Activated CD4-positive, alpha-beta T cell treated with anti-CD3 and anti-CD28 coated beads, Interleukin-2, amount 10 ng/mL, durations not matched to agents 24 days and 14 days (primary cell): ENCODE data around the gene HCAR2. TPM values are rescaled to one million over a fixed set of nuclear protein-coding genes. Genes with fewer than 3 reads are reported as not detected.
"Not testable (repeated sequence)": the region's sequence is repeated elsewhere in the genome, so short reads cannot be mapped to it uniquely, and the experiment has no call there.

Source experiments
- DNase-seq: peaks from one replicate; pipeline ENCODE4 v3.0.0; 2022
- H3K27ac Mint-ChIP-seq: one replicate; pipeline ENCODE4 v1.8.0; 2022; ENCODE audit warnings: mild to moderate bottlenecking, mixed read lengths
- H3K27me3 Mint-ChIP-seq: one replicate; pipeline ENCODE4 v1.8.0; 2022; ENCODE audit warnings: mixed read lengths
- H3K36me3 Mint-ChIP-seq: one replicate; pipeline ENCODE4 v1.8.0; 2022; ENCODE audit warnings: low read depth, mild to moderate bottlenecking, mixed read lengths
- H3K4me1 Mint-ChIP-seq: one replicate; pipeline ENCODE4 v1.8.0; 2021; ENCODE audit warnings: mixed read lengths
- H3K4me3 Mint-ChIP-seq: one replicate; pipeline ENCODE4 v1.8.0; 2022; ENCODE audit warnings: mild to moderate bottlenecking, moderate library complexity, mixed read lengths
- H3K9me3 Mint-ChIP-seq: one replicate; pipeline ENCODE4 v1.8.0; 2021; ENCODE audit warnings: mixed read lengths
- intact Hi-C: fragments of 100-400 bp; cut with micrococcal nuclease; formaldehyde crosslinking; loops from one replicate; pipeline ENCODE4 v1.15.1; 2023
- total RNA-seq: library from RNA; stranded (reverse); gene quantifications from 2 replicates; pipeline ENCODE4 v1.2.3, GENCODE V29; 2022

Gene HCAR2
- total RNA-seq, 1 donor from 2014 or later: 0.47 TPM

DNA sequence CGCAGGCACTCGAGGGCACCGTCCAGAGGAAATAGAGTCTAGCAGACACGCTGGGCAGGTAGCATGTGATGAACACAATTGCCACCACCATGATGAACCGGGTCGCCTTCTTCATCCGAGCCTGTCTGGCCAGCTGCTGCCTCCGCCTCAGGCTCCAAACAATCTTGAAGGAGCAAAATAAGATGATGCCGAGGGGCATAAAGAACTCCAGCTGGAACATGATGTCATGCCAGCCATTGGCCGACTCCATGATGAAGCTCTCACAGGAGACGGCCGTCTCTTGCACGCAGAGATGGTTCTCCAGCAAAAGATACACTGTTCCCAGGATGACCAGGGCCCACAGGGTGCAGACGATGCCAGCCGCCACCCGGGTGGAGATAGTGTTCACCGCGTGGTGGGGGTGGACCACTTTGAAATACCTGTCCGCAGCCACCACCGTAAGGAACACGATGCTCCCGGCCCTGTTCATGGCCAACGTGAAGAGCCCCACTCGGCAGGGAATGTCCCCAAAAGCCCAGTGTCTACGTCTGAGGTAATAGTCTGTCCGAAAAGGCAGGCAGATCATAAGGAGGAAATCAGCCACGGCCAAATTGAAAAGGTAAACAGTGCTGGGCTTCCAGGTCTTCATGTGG, 26.5 kb upstream of the HCAR2 start:
- no peaks in the 10 kb centered on the region for H3K27me3 Mint-ChIP-seq

DNA sequence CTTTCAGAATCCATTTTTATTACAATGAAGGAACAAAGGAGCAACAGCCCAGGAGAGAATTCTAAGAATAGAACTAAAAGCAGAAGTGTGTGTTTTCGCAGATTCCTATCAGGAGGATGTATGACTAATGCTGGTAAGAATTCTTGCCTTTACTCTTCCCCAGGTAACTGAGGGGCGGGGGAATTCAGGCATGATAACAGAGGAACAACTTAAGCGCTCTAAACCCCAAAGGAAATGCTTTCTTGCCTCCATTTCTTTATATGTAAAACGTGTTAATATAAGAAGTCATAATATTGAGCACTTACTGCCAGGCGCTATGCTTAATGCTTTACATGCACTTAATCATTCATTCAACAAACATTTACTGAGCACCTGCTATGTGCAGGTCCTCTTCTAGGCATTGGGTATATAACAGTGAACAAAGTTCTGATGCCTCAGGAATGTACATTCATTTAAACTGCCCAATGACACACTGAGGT, 23.0 kb upstream of the HCAR2 start:
- H3K4me1 Mint-ChIP-seq: peaks cover 59% of the 10 kb centered on the region
- no peaks in the 10 kb centered on the region for H3K9me3 Mint-ChIP-seq
- intact Hi-C loops: loop anchor here (10.0 kb wide), 1 partner anchor 641 kb away; no protein-coding TSS in a partner anchor
- peak; percentile 78 for DNase-seq
- no peaks in the 10 kb centered on the region for H3K27me3 Mint-ChIP-seq
- H3K27ac Mint-ChIP-seq: peak overlapping the region; percentile 92
- H3K4me3 Mint-ChIP-seq: peak overlapping the region; percentile 68
- H3K36me3 Mint-ChIP-seq: peaks cover 17% of the 10 kb centered on the region

More for the DNA sequence above, 26.5 kb upstream of the HCAR2 start:
- Mint-ChIP-seq H3K27ac (peak overlapping the region; percentile 91), H3K36me3 (peaks cover 14% of the 10 kb centered on the region), H3K9me3 (peaks cover 8% of the 10 kb centered on the region), H3K4me3 (peak overlapping the region; percentile 78), H3K4me1 (peaks cover 76% of the 10 kb centered on the region)
- intact Hi-C loops: loop anchor here (5.0 to 10.0 kb wide), 2 partner anchors 277 to 645 kb away; no protein-coding TSS in a partner anchor
- no peak for DNase-seq

DNA sequence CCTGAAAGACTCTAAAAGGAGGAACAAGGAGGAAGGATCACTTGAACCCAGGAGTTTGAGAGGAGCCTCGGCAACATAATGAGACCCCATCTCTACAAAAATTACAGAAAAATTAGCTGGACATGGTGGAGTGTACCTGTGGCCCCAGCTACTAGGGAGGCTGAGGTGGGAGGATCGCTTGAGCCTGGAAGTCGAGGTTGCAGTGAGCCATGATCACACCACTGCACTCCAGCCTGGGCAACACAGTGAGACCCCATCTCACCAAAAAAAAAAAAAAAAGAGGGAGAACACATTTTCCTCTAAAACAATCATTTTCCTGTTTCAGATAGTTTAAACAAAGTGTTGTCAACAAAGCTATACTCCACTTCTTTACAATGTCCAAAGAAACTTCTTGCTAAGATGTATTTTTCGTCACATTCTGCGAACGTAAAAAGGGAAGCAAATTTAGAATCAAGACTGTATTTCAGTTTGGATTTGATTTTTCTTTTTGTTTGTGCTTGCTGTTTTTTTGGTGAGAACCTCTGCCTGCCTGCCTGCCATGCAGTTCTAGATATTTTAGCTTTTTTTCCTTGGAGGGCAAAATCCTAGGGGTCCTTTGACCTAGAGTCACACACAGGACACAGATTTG, 22.4 kb upstream of the HCAR2 start:
- peak overlapping the region; percentile 68 for H3K4me3 Mint-ChIP-seq
- intact Hi-C loops: loop anchor here (10.0 kb wide), 1 partner anchor 641 kb away; no protein-coding TSS in a partner anchor
- no peaks in the 10 kb centered on the region for H3K27me3 Mint-ChIP-seq
- peaks cover 59% of the 10 kb centered on the region for H3K4me1 Mint-ChIP-seq
- peaks cover 19% of the 10 kb centered on the region for H3K36me3 Mint-ChIP-seq
- no peaks in the 10 kb centered on the region for H3K9me3 Mint-ChIP-seq
- H3K27ac Mint-ChIP-seq: peak overlapping the region; percentile 92
- DNase-seq: no peak

DNA sequence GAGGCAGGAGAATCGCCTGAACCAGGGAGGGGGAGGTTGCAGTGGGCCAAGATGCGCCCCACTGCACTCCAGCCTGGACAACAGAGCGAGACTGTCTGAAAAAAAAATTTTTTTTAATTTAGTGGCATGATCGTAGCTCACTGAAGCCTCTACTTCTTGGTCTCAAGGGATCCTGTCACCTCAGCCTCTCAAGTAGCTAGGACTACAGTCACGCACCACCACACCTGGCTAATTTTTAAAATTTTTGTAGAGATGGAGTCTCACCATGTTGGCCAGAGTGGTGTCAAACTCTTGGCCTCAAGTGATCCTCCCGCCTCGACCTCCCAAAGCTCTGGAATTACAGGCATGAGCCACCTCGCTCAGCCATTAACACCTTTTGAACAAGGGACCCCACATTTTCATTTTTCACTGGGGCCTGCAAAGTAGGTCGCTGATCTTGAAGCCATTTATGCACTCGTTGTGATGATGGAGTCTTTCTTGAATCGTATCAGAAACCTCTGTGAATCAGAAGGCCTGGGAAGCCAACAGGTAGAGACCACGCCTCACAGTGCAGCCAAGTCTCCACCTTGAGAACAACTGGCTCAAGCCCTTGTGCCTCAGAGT, 21.6 kb upstream of the HCAR2 start:
- no peak for DNase-seq
- peak overlapping the region; percentile 92 for H3K27ac Mint-ChIP-seq
- intact Hi-C loops: loop anchor here (5.0 to 10.0 kb wide), 2 partner anchors 153 to 640 kb away; no protein-coding TSS in a partner anchor
- H3K36me3 Mint-ChIP-seq: peaks cover 20% of the 10 kb centered on the region
- H3K27me3 Mint-ChIP-seq: no peaks in the 10 kb centered on the region
- H3K9me3 Mint-ChIP-seq: no peaks in the 10 kb centered on the region
- H3K4me3 Mint-ChIP-seq: peak overlapping the region; percentile 68
- H3K4me1 Mint-ChIP-seq: peaks cover 56% of the 10 kb centered on the region

DNA sequence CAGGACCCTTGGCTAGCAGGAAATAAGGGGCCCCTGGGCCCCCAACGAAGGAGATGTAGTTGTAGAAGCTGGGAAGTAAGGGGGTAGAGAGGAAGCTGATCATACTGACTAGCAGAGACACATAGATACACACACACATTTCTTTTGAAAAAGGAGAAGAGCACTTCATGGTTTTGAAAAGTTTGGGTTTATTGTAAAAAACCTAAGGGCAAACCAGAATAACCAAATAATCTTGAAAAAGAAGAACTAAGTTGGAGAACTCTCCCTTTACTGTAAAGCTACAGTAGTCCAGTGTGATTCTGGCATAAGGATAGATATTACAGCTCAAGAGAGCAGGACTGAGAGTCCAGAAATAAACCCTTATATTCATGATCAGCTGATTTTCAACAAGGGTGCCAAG, 19.2 kb upstream of the HCAR2 start:
- intact Hi-C loops: loop anchor here (5.0 to 10.0 kb wide), 2 partner anchors 155 to 638 kb away; no protein-coding TSS in a partner anchor
- H3K36me3 Mint-ChIP-seq: peaks cover 13% of the 10 kb centered on the region
- H3K27ac Mint-ChIP-seq: no peak overlapping the region
- peaks cover 43% of the 10 kb centered on the region for H3K4me1 Mint-ChIP-seq
- no peak for DNase-seq
- H3K27me3 Mint-ChIP-seq: no peaks in the 10 kb centered on the region
- H3K9me3 Mint-ChIP-seq: no peaks in the 10 kb centered on the region
- no peak overlapping the region for H3K4me3 Mint-ChIP-seq

DNA sequence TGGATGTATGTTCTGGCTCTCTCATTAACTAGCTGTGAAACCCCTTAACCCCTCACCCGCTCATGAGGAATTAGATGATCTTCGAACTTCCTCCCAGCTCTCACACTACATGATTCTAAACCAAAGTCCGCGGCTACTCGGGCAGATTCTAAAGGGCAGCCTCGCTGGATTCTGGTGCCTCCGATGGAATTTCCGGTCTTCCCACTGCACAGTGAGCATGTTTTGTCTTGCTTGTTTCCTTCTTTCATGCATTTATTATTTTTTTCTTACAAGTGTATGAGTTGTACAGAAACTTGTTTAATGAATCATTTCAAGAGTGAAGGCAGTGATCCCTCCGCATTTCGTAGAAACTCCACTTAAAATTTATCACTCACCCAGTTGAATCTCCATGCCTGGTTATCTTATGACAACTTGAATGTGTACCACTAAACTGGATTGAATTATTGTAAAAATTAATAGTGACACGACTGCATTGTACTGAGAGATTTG, 17.9 kb upstream of the HCAR2 start:
- peaks cover 13% of the 10 kb centered on the region for H3K36me3 Mint-ChIP-seq
- DNase-seq: no peak
- H3K4me3 Mint-ChIP-seq: peak overlapping the region; percentile 63
- intact Hi-C loops: loop anchor here (2.0 to 10.0 kb wide), 3 partner anchors 74 to 636 kb away; no protein-coding TSS in a partner anchor
- no peaks in the 10 kb centered on the region for H3K9me3 Mint-ChIP-seq
- peaks cover 37% of the 10 kb centered on the region for H3K4me1 Mint-ChIP-seq
- no peaks in the 10 kb centered on the region for H3K27me3 Mint-ChIP-seq
- H3K27ac Mint-ChIP-seq: peak overlapping the region; percentile 96

DNA sequence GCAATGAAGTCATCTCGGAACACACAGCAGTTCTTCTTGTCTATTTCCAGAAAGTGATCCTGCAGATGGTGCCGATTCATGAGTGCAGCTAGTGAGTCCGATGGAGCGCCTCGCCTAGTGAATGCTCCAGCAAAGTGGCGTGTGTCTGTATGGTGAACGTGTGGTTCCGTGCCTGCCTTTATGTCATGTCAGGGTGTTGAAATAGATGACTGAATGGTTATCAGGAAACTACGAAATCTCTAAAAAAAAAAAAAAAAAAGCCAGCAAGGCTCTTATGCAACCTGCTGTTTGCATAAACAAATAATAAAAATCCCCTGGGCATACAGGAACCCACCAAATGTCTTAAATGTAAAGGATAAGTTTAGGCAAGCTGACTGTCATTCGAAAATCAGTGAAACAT, 13.5 kb upstream of the HCAR2 start, which contains the start of gene HCAR3:
Gene HCAR3, minus strand, starts transcription at position 154 of the 400 bp plus-strand sequence. Its CDS starts 74 bp downstream, at position 80.
- intact Hi-C loops, H3K36me3 Mint-ChIP-seq, H3K27me3 Mint-ChIP-seq, H3K9me3 Mint-ChIP-seq, H3K27ac Mint-ChIP-seq, DNase-seq, H3K4me3 Mint-ChIP-seq: not testable (repeated sequence)
- peaks cover 14% of the 10 kb centered on the region for H3K4me1 Mint-ChIP-seq

DNA sequence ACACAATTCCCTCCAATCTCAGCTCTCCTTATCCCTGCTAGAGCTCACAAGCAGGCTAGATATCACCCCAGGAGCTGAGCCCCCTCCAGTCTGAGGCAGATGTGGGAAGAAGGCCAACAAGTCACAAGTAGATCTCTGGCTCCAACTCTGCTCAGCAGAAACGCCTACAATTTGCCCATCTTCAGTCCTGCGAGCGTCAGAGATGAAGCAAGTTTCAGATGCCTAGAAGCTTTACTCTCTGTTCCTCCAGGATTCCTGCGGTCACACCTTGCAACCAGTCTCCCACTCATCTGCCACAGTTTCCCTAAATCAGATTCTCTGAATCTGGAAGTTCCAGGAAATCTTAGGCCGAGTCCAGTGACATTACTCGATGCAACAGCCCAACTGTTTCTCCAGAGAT, 12.1 kb upstream of the HCAR2 start:
- H3K27ac Mint-ChIP-seq, DNase-seq, H3K36me3 Mint-ChIP-seq, intact Hi-C loops, H3K4me3 Mint-ChIP-seq, H3K9me3 Mint-ChIP-seq, H3K27me3 Mint-ChIP-seq, H3K4me1 Mint-ChIP-seq: not testable (repeated sequence)

DNA sequence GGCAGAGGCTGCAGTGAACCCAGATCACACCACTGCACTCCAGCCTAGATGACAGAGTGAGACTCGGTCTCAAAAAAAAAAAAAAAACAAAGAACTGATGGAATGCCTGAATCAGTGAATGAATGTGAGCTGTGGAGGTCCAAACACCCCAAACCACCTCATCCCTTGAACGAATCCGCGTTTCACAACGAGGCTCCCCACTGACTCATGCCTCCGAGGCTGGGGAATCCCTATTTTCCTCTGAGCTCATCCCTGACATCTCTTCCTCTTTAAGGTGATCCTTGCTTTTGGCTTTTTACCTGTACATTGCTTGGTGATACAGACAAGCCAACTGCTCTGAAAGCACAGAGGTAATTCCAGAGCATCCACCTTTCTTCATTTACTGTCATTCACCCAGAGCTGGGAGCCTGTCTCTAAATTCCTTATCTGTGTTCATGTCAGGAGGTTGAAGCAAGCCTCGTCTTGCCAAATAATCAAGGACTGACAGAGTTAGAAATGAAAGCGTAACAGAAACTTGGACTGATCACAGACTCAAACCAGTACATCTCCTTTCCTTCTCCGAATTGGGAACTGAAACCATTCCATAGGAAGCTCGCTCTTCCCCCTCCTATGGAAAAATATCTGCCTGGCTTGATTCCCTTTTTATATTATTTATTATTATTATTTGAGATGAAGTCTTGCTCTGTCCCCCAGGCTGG, 10.5 kb upstream of the HCAR2 start:
- H3K4me3 Mint-ChIP-seq, H3K27me3 Mint-ChIP-seq, DNase-seq, H3K4me1 Mint-ChIP-seq, H3K9me3 Mint-ChIP-seq, intact Hi-C loops, H3K27ac Mint-ChIP-seq, H3K36me3 Mint-ChIP-seq: not testable (repeated sequence)

DNA sequence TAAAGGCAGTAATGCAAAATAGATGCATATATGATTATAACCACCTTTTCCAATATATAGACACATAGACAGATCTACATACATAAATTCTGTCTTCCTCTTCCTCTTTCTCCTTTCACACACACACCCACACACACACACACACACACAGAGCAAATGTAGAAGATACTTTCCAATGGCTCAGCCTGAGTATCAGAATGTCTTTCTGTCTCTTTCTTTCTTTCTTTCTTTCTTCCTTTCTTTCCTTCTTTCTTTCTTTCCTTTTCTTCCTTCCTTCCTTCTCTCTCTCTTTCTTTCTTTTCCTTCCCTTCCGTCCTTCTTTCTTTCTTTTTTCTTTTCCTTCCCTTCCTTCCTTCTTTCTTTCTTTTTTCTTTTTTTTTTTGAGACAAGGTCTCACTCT, 8.1 kb upstream of the HCAR2 start:
- H3K36me3 Mint-ChIP-seq, H3K27me3 Mint-ChIP-seq, H3K27ac Mint-ChIP-seq, H3K9me3 Mint-ChIP-seq, H3K4me1 Mint-ChIP-seq, intact Hi-C loops, DNase-seq, H3K4me3 Mint-ChIP-seq: not testable (repeated sequence)

DNA sequence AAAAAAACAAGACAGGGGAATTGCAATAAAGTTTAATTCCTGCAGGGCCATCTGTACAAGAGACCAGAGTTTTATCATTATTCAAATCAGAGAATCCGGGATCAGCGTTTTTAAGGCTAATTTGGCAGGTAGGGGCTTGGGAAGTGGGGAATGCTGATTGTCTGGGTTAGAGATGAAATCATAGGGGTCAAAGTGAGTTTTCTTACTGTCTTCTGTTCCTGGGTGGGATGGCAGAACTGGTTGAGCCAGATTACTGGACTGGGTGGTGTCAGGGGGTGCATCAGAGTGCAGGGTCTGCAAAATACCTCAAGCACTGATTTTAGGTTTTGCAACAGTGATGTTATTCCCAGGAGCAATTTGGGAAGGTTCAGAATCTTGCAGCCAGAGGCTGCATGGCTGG, 7.2 kb upstream of the HCAR2 start:
- H3K9me3 Mint-ChIP-seq, H3K36me3 Mint-ChIP-seq, H3K27ac Mint-ChIP-seq, DNase-seq, H3K4me3 Mint-ChIP-seq, H3K4me1 Mint-ChIP-seq, H3K27me3 Mint-ChIP-seq, intact Hi-C loops: not testable (repeated sequence)

DNA sequence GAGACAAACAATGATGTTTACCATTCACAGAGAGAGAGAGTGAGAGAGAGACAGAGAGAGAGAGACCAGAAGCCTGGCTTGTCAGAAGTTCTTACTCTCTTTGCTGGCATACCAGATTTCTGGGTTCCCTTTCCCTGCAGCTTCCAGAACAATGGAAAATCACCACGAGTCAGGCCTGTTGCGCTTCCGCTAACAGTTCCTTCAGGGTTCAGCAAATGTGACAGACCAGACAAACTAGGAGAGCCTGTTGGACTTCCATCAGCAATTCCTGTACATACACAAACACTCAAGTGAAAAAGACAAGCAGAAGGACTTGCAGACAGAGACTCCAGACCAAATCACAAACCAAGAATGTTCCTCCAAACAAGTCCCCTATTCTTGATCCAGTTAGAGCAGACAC, 6.1 kb upstream of the HCAR2 start:
- H3K27ac Mint-ChIP-seq, intact Hi-C loops, DNase-seq, H3K4me1 Mint-ChIP-seq, H3K36me3 Mint-ChIP-seq, H3K9me3 Mint-ChIP-seq, H3K27me3 Mint-ChIP-seq, H3K4me3 Mint-ChIP-seq: not testable (repeated sequence)

DNA sequence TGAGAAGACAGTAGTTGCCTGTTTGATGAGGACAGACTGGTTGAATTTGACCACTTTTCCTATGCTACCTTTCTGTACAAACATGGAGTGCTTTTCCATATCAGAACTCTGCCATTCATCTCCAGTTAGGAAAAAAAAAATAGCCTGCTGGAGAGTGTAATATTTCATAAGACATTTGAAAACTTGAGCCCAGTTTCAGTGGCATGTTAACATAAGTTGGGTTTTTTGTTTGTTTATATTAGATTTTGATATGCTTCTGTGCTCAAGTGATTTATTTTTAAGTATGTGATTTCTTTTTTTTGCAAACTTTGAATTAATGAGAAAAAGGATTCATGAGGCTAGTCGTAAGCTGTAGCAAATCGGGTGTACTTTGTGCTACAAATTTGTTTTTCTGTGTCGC, 684 bp upstream of the HCAR2 start:
- H3K4me1 Mint-ChIP-seq, H3K27me3 Mint-ChIP-seq, H3K27ac Mint-ChIP-seq, intact Hi-C loops, H3K4me3 Mint-ChIP-seq, DNase-seq, H3K9me3 Mint-ChIP-seq, H3K36me3 Mint-ChIP-seq: not testable (repeated sequence)
